ENCODE measurements around the gene ATG12.
A peak's percentile ranks its signal among the peaks of the same experiment; 100 is the strongest.

GRCh38 chr5:115798252-115798651 is 43.1 kb downstream of the ATG12 start:
- TF ChIP-seq RAD21 (IDR thresholded peaks at IDR 0.05) (peak; percentile 63 to 68), JUND (IDR thresholded peaks at IDR 0.05) (peak; percentile 79 to 89), CTCF (IDR thresholded peaks at IDR 0.05; ENCODE audit: low read depth, low read length, missing input control) (no peak), MAX (IDR thresholded peaks at IDR 0.05) (peak; percentile 91), TAF1 (conservative IDR thresholded peaks at IDR 0.05) (no peak), ZBTB33 (IDR thresholded peaks at IDR 0.05) (peak; percentile 83), GABPA (IDR thresholded peaks at IDR 0.05 in 1 of 2, conservative IDR thresholded peaks at IDR 0.05 in 1 of 2) (peak in 1 of 2 donors; percentile 23), NR2F2 (IDR thresholded peaks at IDR 0.05) (peak; percentile 86), REST (IDR thresholded peaks at IDR 0.05) (peak; percentile 59), HNF4A (conservative IDR thresholded peaks at IDR 0.05) (peak; percentile 94), EGR1 (IDR thresholded peaks at IDR 0.05; ENCODE audit: low read depth in 2 of 2) (no peak), YY1 (IDR thresholded peaks at IDR 0.05) (peak; percentile 91)

All from liver (tissue), 3 donors.